OCI-LY7 (cell line): ENCODE results near the gene TECPR2. TPM values are rescaled to one million over a fixed set of nuclear protein-coding genes. Genes with fewer than 3 reads are reported as not detected.

ENCODE experiments used
- BruUV-seq: library from RNA; stranded (reverse); fragments of 400-500 nt; replicated peaks from 2 replicates; lab custom pipeline; 2021; lab: Mats Ljungman, UMichigan
- CTCF ChIA-PET: fragments of 300-600 bp; sonication (Branson Sonifier 250); formaldehyde crosslinking; loops from one replicate; lab custom pipeline; 2022; ENCODE audit warnings: antibody characterized with exemption; ENCODE audit not compliant: unreplicated experiment; lab: Charles Lee
- POLR2A ChIA-PET: fragments of 300-600 bp; sonication (Branson Sonifier 250); formaldehyde crosslinking; loops from one replicate; lab custom pipeline; 2022; ENCODE audit warnings: antibody characterized with exemption; lab: Charles Lee
- DNase-seq: peaks from one replicate; pipeline ENCODE4 v3.0.0-alpha.2; 2015; ENCODE audit warnings: low spot score
- H2AFZ ChIP-seq: fragments of 200-600 bp; sonication (generic), shearing (Covaris generic); 2 replicates; pipeline ENCODE4 v1.6.1; 2014; ENCODE audit warnings: mild to moderate bottlenecking, antibody characterized with exemption, low read length, moderate library complexity
- H3K27ac ChIP-seq: fragments of 200-600 bp; sonication (generic); 2 replicates; pipeline ENCODE4 v1.5.1; 2014; ENCODE audit warnings: mixed run types, low read depth, mild to moderate bottlenecking, moderate library complexity, low read length, inconsistent platforms; ENCODE audit not compliant: poor library complexity, severe bottlenecking
- H3K36me3 ChIP-seq: fragments of 200-600 bp; sonication (generic); 2 replicates; pipeline ENCODE4 v1.6.1; 2014; ENCODE audit warnings: mild to moderate bottlenecking, antibody characterized with exemption, low read length, moderate library complexity, mixed read lengths; ENCODE audit not compliant: insufficient read depth
- H3K4me1 ChIP-seq: fragments of 200-600 bp; sonication (generic); 2 replicates; pipeline ENCODE4 v1.5.1; 2014; ENCODE audit warnings: mild to moderate bottlenecking, low read length; ENCODE audit not compliant: insufficient read depth, poor library complexity, severe bottlenecking
- H3K4me2 ChIP-seq: fragments of 200-600 bp; sonication (generic); 2 replicates; pipeline ENCODE4 v1.6.1; 2014; ENCODE audit warnings: mild to moderate bottlenecking, low read length
- H3K4me3 ChIP-seq: fragments of 200-600 bp; sonication (generic); 2 replicates; pipeline ENCODE4 v1.5.1; 2014; ENCODE audit warnings: mild to moderate bottlenecking, low read depth, low read length; ENCODE audit not compliant: poor library complexity, severe bottlenecking
- H3K79me2 ChIP-seq: fragments of 200-600 bp; sonication (generic); 2 replicates; pipeline ENCODE4 v1.6.1; 2016; ENCODE audit warnings: low read depth, mild to moderate bottlenecking, low read length, moderate library complexity, mixed read lengths; ENCODE audit not compliant: insufficient read depth
- H3K9me2 ChIP-seq: fragments of 200-600 bp; sonication (generic); 2 replicates; pipeline ENCODE4 v1.6.1; 2016; ENCODE audit warnings: mild to moderate bottlenecking, low read length, mixed read lengths; ENCODE audit not compliant: insufficient read depth
- H3K9me3 ChIP-seq: fragments of 200-600 bp; sonication (generic); 2 replicates; pipeline ENCODE4 v1.6.1; 2014; ENCODE audit warnings: mild to moderate bottlenecking, mixed run types, low read length, mixed read lengths
- H4K20me1 ChIP-seq: fragments of 200-600 bp; sonication (generic); 2 replicates; pipeline ENCODE4 v1.6.1; 2014; ENCODE audit warnings: mild to moderate bottlenecking, antibody characterized with exemption, low read length, moderate library complexity, mixed read lengths; ENCODE audit not compliant: insufficient read depth
- CTCF ChIP-seq: fragments of 200-600 bp; sonication (generic); conservative IDR thresholded peaks from 2 replicates; pipeline ENCODE4 v1.5.1; 2014; ENCODE audit warnings: mild to moderate bottlenecking, antibody characterized with exemption, low read length, moderate library complexity, mixed read lengths
- EZH2phosphoT487 ChIP-seq: fragments of 200-600 bp; sonication (generic); IDR thresholded peaks from 2 replicates; pipeline ENCODE4 v1.6.1; 2018; ENCODE audit warnings: low read depth, borderline replicate concordance, mild to moderate bottlenecking, mixed run types, antibody characterized with exemption, low read length, moderate library complexity, mixed read lengths
- intact Hi-C: fragments of 100-400 bp; cut with micrococcal nuclease; formaldehyde crosslinking; loops from one replicate; pipeline ENCODE4 v1.10.0; 2022; ENCODE audit not compliant: unreplicated experiment
- total RNA-seq, 2 experiments: library from RNA; depleted of rRNA in 1 of 2; stranded (reverse); fragments of >200 nt in 1 of 2; shearing (Covaris generic) in 1 of 2; gene quantifications; 2 replicates each; pipeline ENCODE4 v1.2.3, GENCODE V29; 2014 to 2022

The TECPR2 gene
- total RNA-seq, 2 experiments from 2014 or later: 5.3 to 12.7 TPM

GRCh38 chr14:102511538-102511937, 148.8 kb downstream of the TECPR2 start:
- Histone ChIP-seq H3K9me2 (no peaks in the 10 kb centered on the region), H2AFZ (no peak overlapping the region), H3K4me2 (no peak overlapping the region), H3K27ac (no peak overlapping the region), H3K9me3 (no peaks in the 10 kb centered on the region), H3K36me3 (no peaks in the 10 kb centered on the region), H3K4me1 (peaks cover 11% of the 10 kb centered on the region), H3K79me2 (no peaks in the 10 kb centered on the region), H4K20me1 (no peaks in the 10 kb centered on the region), H3K4me3 (no peak overlapping the region)
- intact Hi-C loops: loop anchor here (10.0 kb wide), 1 partner anchor 147 kb away; the partner anchor contains the start of genes CINP and TECPR2
- BruUV-seq: no TSS peak
- DNase-seq: no peak
- ChIA-PET POLR2A (interaction anchor here (0.8 kb wide), 1 partner anchor 49 kb away, joined by 3 read pairs; no protein-coding TSS in a partner anchor), CTCF (no interaction called here)
- TF ChIP-seq CTCF: no peak
- TF ChIP-seq EZH2phosphoT487: no peak

- CTCF ChIA-PET: no interaction called here
- BruUV-seq: no TSS peak
- no peak for TF ChIP-seq CTCF
- TF ChIP-seq EZH2phosphoT487: no peak
- POLR2A ChIA-PET: no interaction called here
- Histone ChIP-seq H3K9me3 (no peaks in the 10 kb centered on the region), H3K4me3 (no peak overlapping the region), H3K36me3 (no peaks in the 10 kb centered on the region), H3K27ac (no peak overlapping the region), H4K20me1 (no peaks in the 10 kb centered on the region), H2AFZ (no peak overlapping the region), H3K79me2 (no peaks in the 10 kb centered on the region), H3K4me1 (peaks cover 11% of the 10 kb centered on the region), H3K4me2 (no peak overlapping the region), H3K9me2 (no peaks in the 10 kb centered on the region)
- intact Hi-C loops: loop anchor here (10.0 kb wide), 1 partner anchor 148 kb away; the partner anchor contains the start of genes CINP and TECPR2
- no peak for DNase-seq
These were observed 150.1 kb downstream of the TECPR2 start for GRCh38 chr14:102512793-102513300.
